Hepatocyte (in vitro differentiated cells): ENCODE data around the gene ST8SIA5. TPM values are rescaled to one million over a fixed set of nuclear protein-coding genes. Genes with fewer than 3 reads are reported as not detected.

Experiments used
- DNase-seq: peaks from one replicate; pipeline ENCODE4 v3.0.0-alpha.2; 2016; ENCODE audit warnings: low spot score
- H2AFZ ChIP-seq: fragments of 200-600 bp; sonication (generic); 2 replicates; pipeline ENCODE4 v1.6.0; 2016; ENCODE audit warnings: antibody characterized with exemption, mild to moderate bottlenecking
- H3K27ac ChIP-seq: fragments of 200-600 bp; sonication (generic); 2 replicates; pipeline ENCODE4 v1.5.1; 2016; ENCODE audit warnings: mild to moderate bottlenecking
- H3K27me3 ChIP-seq: fragments of 200-600 bp; sonication (generic); 2 replicates; pipeline ENCODE4 v1.6.1; 2016
- H3K36me3 ChIP-seq: fragments of 200-600 bp; sonication (generic); replicated peaks from 2 replicates; pipeline ENCODE4 v1.5.1; 2016; ENCODE audit warnings: low read depth; ENCODE audit not compliant: insufficient read depth
- H3K4me1 ChIP-seq: fragments of 200-600 bp; sonication (generic); 2 replicates; pipeline ENCODE4 v1.5.1; 2016; ENCODE audit warnings: mild to moderate bottlenecking, moderate library complexity; ENCODE audit not compliant: insufficient read depth
- H3K4me2 ChIP-seq: fragments of 200-600 bp; sonication (generic); 2 replicates; pipeline ENCODE4 v1.6.0; 2016
- H3K4me3 ChIP-seq: fragments of 200-600 bp; sonication (generic); 2 replicates; pipeline ENCODE4 v1.5.1; 2016; ENCODE audit warnings: mild to moderate bottlenecking
- H3K79me2 ChIP-seq: fragments of 200-600 bp; sonication (generic); 2 replicates; pipeline ENCODE4 v1.6.0; 2017; ENCODE audit warnings: mild to moderate bottlenecking
- H3K9me2 ChIP-seq: fragments of 200-600 bp; sonication (generic); replicated peaks from 2 replicates; pipeline ENCODE4 v1.6.0; 2017; ENCODE audit warnings: mild to moderate bottlenecking; ENCODE audit not compliant: insufficient read depth
- H3K9me3 ChIP-seq: fragments of 200-600 bp; sonication (generic); 2 replicates; pipeline ENCODE4 v1.5.1; 2016; ENCODE audit warnings: low read depth, mild to moderate bottlenecking
- H4K20me1 ChIP-seq: fragments of 200-600 bp; sonication (generic); 2 replicates; pipeline ENCODE4 v1.6.0; 2016; ENCODE audit warnings: mild to moderate bottlenecking; ENCODE audit not compliant: insufficient read depth, poor library complexity, severe bottlenecking
- EZH2 ChIP-seq: fragments of 200-600 bp; sonication (generic); IDR thresholded peaks from 2 replicates; pipeline ENCODE4 v1.6.1; 2016; ENCODE audit warnings: antibody characterized with exemption, mild to moderate bottlenecking, borderline replicate concordance
- EZH2phosphoT487 ChIP-seq: fragments of 200-600 bp; sonication (generic); IDR thresholded peaks from one replicate; pipeline ENCODE4 v1.6.1; 2018; ENCODE audit warnings: antibody characterized with exemption, mild to moderate bottlenecking, low read depth, moderate library complexity; ENCODE audit not compliant: unreplicated experiment, severe bottlenecking
- WGBS: methylation state at CpG from one replicate; pipeline ENCODE4 v1.1.6; 2016; ENCODE audit warnings: low lambda C conversion rate; ENCODE audit errors: missing lambda C conversion rate; 5-methylcytosine and 5-hydroxymethylcytosine counted together
- polyA plus RNA-seq: library from polyadenylated mRNA; unstranded; fragments of >200 nt; fragmentation: Nextera tagmentation; extraction: Ambion mirVana; gene quantifications from 2 replicates; pipeline ENCODE4 v1.2.1, GENCODE V29; 2016
- total RNA-seq: library from RNA; depleted of rRNA; stranded (reverse); fragments of >200 nt; gene quantifications from 2 replicates; pipeline ENCODE4 v1.2.3, GENCODE V29; 2014
- TF ChIP-seq, protein P1 (sequence below): fragments of 200-600 bp; sonication (generic); IDR thresholded peaks from 2 replicates; pipeline ENCODE4 v1.5.1; 2016; ENCODE audit warnings: antibody characterized with exemption, mild to moderate bottlenecking; ENCODE audit not compliant: poor library complexity

Gene ST8SIA5
- total and polyA plus RNA-seq, 2 experiments from 2014 or later, result 0.76 TPM; not detected in 1

DNA sequence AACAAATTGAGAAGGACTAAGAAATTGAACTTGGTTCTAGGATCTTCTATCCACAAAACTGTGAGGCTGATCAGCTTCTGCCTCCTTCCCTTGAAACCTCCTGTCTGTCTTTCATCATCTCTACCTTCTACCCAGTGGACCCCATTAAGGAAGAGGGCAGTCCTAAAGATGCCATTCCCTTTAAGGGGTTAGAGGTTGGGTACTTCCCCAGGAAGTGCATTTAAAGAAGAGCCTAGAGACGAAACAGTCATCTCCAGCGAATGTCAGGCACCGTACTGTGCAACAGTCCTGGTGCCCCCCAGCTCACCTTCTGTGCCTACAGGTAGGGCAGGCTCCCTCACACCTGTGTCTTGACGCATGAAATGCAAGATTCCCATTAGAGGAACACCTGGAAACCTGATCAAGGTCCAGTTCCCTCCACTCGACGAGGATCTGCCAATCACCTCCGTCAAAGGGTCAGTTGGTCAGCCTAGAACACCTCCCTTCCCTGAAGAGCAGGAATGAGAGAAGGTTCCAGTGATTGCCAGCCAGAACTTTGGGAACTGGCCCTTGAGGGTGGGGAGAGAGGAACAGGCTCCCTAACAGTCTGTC lies 120.7 kb downstream of the ST8SIA5 start:
- no peak overlapping the region for H3K4me2 ChIP-seq
- no peaks in the 10 kb centered on the region for H4K20me1 ChIP-seq
- no peak overlapping the region for H3K27ac ChIP-seq
- H3K4me3 ChIP-seq, result no peak overlapping the region
- TF ChIP-seq, protein P1, sequence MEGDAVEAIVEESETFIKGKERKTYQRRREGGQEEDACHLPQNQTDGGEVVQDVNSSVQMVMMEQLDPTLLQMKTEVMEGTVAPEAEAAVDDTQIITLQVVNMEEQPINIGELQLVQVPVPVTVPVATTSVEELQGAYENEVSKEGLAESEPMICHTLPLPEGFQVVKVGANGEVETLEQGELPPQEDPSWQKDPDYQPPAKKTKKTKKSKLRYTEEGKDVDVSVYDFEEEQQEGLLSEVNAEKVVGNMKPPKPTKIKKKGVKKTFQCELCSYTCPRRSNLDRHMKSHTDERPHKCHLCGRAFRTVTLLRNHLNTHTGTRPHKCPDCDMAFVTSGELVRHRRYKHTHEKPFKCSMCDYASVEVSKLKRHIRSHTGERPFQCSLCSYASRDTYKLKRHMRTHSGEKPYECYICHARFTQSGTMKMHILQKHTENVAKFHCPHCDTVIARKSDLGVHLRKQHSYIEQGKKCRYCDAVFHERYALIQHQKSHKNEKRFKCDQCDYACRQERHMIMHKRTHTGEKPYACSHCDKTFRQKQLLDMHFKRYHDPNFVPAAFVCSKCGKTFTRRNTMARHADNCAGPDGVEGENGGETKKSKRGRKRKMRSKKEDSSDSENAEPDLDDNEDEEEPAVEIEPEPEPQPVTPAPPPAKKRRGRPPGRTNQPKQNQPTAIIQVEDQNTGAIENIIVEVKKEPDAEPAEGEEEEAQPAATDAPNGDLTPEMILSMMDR, result no peak
- TF ChIP-seq EZH2 (no peak), EZH2phosphoT487 (no peak)
- no peak for DNase-seq
- H3K36me3 ChIP-seq, result no peaks in the 10 kb centered on the region
- H3K9me2 ChIP-seq, result no peaks in the 10 kb centered on the region
- WGBS, result 90% methylated on average over 7 of the region's 7 CpGs
- no peaks in the 10 kb centered on the region for H3K9me3 ChIP-seq
- no peaks in the 10 kb centered on the region for H3K4me1 ChIP-seq
- no peak overlapping the region for H2AFZ ChIP-seq
- no peaks in the 10 kb centered on the region for H3K79me2 ChIP-seq
- no peaks in the 10 kb centered on the region for H3K27me3 ChIP-seq

DNA sequence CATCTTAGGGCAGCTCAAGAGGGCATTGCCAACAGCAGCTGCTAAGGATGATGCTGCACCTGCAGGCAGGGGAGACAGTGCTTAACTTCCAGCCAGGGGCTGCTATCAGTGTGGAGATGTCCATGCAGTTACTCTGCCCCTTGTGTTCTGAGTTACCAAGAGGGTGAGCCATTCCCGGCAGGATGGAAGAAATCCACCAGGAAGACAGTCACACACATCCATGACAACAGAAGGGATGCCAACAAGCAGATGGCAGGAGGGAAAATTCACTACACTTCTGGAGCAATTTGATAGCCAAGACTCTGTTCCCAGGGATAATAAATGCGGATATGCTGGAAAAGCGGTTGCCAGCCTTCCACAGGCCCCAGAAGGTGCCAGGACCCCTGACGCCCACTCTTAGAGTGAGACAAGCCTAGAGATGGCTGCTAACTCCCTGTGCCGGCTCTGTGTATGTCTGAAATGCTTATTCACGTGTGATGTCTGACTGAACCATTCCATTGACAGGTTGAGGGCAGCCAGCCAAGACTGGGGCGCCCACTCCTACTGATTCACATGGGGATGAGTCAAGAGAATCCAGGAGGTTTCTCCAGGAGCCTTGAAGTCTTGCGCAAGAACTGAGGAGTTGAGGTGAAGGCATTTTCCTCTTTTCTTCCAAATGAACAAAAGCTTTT lies 124.3 kb downstream of the ST8SIA5 start:
- Histone ChIP-seq H3K27ac (no peak overlapping the region), H2AFZ (no peak overlapping the region), H3K4me1 (no peaks in the 10 kb centered on the region), H3K9me3 (no peaks in the 10 kb centered on the region), H3K27me3 (peaks cover 4% of the 10 kb centered on the region), H3K4me2 (no peak overlapping the region), H3K4me3 (no peak overlapping the region), H3K9me2 (no peaks in the 10 kb centered on the region), H4K20me1 (no peaks in the 10 kb centered on the region), H3K36me3 (no peaks in the 10 kb centered on the region), H3K79me2 (no peaks in the 10 kb centered on the region)
- DNase-seq, result no peak
- 92% methylated on average over 8 of the region's 8 CpGs for WGBS
- TF ChIP-seq, protein P1, result no peak
- TF ChIP-seq EZH2phosphoT487, result no peak
- no peak for TF ChIP-seq EZH2

DNA sequence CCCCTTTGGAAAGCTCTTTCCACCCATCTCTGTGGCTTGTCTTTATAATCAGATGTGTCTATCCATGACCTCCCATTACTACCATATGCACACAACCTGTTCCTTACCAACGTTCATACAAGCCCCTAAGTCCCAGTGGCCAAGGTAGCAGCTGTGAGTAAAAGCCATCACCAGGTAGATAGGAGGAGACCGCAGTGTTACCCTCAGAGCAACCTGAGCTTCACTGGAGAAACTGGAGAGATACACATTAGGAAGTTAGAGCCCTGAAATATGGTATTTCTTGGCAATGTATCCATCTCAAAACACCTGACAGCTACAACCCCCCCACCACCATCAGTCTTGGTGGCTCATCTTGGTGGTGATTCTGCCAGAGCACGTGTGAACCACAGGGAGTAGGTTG lies 125.9 kb downstream of the ST8SIA5 start:
- Histone ChIP-seq H2AFZ (no peak overlapping the region), H3K27ac (no peak overlapping the region), H3K9me3 (no peaks in the 10 kb centered on the region), H3K36me3 (no peaks in the 10 kb centered on the region), H4K20me1 (no peaks in the 10 kb centered on the region), H3K4me3 (no peak overlapping the region), H3K27me3 (peaks cover 4% of the 10 kb centered on the region), H3K79me2 (no peaks in the 10 kb centered on the region), H3K4me1 (no peaks in the 10 kb centered on the region), H3K9me2 (no peaks in the 10 kb centered on the region), H3K4me2 (no peak overlapping the region)
- DNase-seq, result no peak
- no peak for TF ChIP-seq EZH2phosphoT487
- no peak for TF ChIP-seq EZH2
- TF ChIP-seq, protein P1, result no peak
- 84% methylated on average over 3 of the region's 3 CpGs for WGBS
